SH-SY5Y (cell line): Measurements from ENCODE around the gene SIRPA.

Source experiments
- GATA2 ChIP-seq: IDR thresholded peaks from 2 replicates; pipeline ENCODE4 v1.6.1; 2011; ENCODE audit warnings: mild to moderate bottlenecking, low read depth, low read length
- GATA3 ChIP-seq: IDR thresholded peaks from 2 replicates; pipeline ENCODE4 v1.6.1; 2011; ENCODE audit warnings: low read depth, mild to moderate bottlenecking, low read length, moderate library complexity

- TF ChIP-seq GATA3 (no peak), GATA2 (no peak)
These were observed 34.3 kb downstream of the SIRPA start for GRCh38 chr20:1929460-1929859.
